Neural cell (in vitro differentiated cells): ENCODE measurements around the gene DNAJB2. TPM values are rescaled to one million over a fixed set of nuclear protein-coding genes. Genes with fewer than 3 reads are reported as not detected.
"Not testable (repeated sequence)": the region's sequence is repeated elsewhere in the genome, so short reads cannot be mapped to it uniquely, and the experiment has no call there.

Experiments
- H2AFZ ChIP-seq: fragments of 200-600, 300-800 bp; sonication (generic), shearing (Covaris generic); 2 replicates; pipeline ENCODE4 v1.6.0; 2014; ENCODE audit warnings: low read depth, mild to moderate bottlenecking, antibody characterized with exemption, low read length, moderate library complexity
- H3F3A ChIP-seq: fragments of 200-600 bp; shearing (Covaris generic); 2 replicates; pipeline ENCODE4 v1.6.1; 2016; ENCODE audit warnings: mild to moderate bottlenecking, moderate library complexity, mixed read lengths, antibody characterized with exemption, low read length; ENCODE audit not compliant: insufficient read depth, poor library complexity, severe bottlenecking
- H3K27ac ChIP-seq: fragments of 200-600, 300-800 bp; sonication (generic), shearing (Covaris generic); 2 replicates; pipeline ENCODE4 v1.5.1; 2014; ENCODE audit warnings: mild to moderate bottlenecking, low read length, moderate library complexity
- H3K27me3 ChIP-seq: fragments of 300-800, 200-600 bp; sonication (generic), shearing (Covaris generic); 2 replicates; pipeline ENCODE4 v1.6.0; 2014; ENCODE audit warnings: mild to moderate bottlenecking, low read depth, low read length, moderate library complexity; ENCODE audit not compliant: insufficient read depth
- H3K36me3 ChIP-seq: fragments of 300-800, 200-600 bp; sonication (generic), shearing (Covaris generic); 2 replicates; pipeline ENCODE4 v1.5.1; 2014; ENCODE audit warnings: mild to moderate bottlenecking, antibody characterized with exemption, low read length, moderate library complexity; ENCODE audit not compliant: insufficient read depth
- H3K4me2 ChIP-seq: fragments of 300-800, 200-600 bp; sonication (generic), shearing (Covaris generic); 2 replicates; pipeline ENCODE4 v1.6.0; 2014; ENCODE audit warnings: mild to moderate bottlenecking, low read length
- H3K4me3 ChIP-seq: fragments of 300-800, 200-600 bp; sonication (generic), shearing (Covaris generic); 2 replicates; pipeline ENCODE4 v1.5.1; 2014; ENCODE audit warnings: mild to moderate bottlenecking, low read length, moderate library complexity
- H3K79me2 ChIP-seq: fragments of 200-600 bp; shearing (Covaris generic); replicated peaks from 2 replicates; pipeline ENCODE4 v1.6.0; 2014; ENCODE audit warnings: mild to moderate bottlenecking, low read length, moderate library complexity; ENCODE audit not compliant: insufficient read depth
- H3K9ac ChIP-seq: fragments of 300-800, 200-600 bp; sonication (generic), shearing (Covaris generic); 2 replicates; pipeline ENCODE4 v1.6.1; 2016; ENCODE audit warnings: mild to moderate bottlenecking, low read length, mixed read lengths
- H3K9me2 ChIP-seq: fragments of 200-600 bp; shearing (Covaris generic); 2 replicates; pipeline ENCODE4 v1.6.1; 2016; ENCODE audit warnings: mild to moderate bottlenecking, low read length, mixed read lengths; ENCODE audit not compliant: insufficient read depth
- H3K9me3 ChIP-seq: fragments of 200-600, 300-800 bp; sonication (generic), shearing (Covaris generic); 2 replicates; pipeline ENCODE4 v1.6.1; 2016; ENCODE audit warnings: mild to moderate bottlenecking, mixed run types, low read length, moderate library complexity, mixed read lengths
- H4K20me1 ChIP-seq: fragments of 200-600 bp; shearing (Covaris generic); 2 replicates; pipeline ENCODE4 v1.6.1; 2016; ENCODE audit warnings: mild to moderate bottlenecking, mixed run types; ENCODE audit not compliant: insufficient read depth
- EP300 ChIP-seq: fragments of 450-650 bp; conservative IDR thresholded peaks from 2 replicates; pipeline ENCODE4 v1.6.1; 2014; ENCODE audit warnings: antibody characterized with exemption, mild to moderate bottlenecking, moderate library complexity; ENCODE audit not compliant: poor library complexity, severe bottlenecking
- EZH2 ChIP-seq: fragments of 200-600, 300-800 bp; shearing (Covaris generic), sonication (generic); IDR thresholded peaks from 2 replicates; pipeline ENCODE4 v1.6.1; 2014; ENCODE audit warnings: antibody characterized with exemption, low read length, borderline replicate concordance, mild to moderate bottlenecking; ENCODE audit not compliant: insufficient read depth, poor library complexity, severe bottlenecking
- MXI1 ChIP-seq: fragments of 450-650 bp; conservative IDR thresholded peaks from 2 replicates; pipeline ENCODE4 v1.6.1; 2014; ENCODE audit warnings: antibody characterized with exemption, mild to moderate bottlenecking; ENCODE audit not compliant: poor library complexity, severe bottlenecking
- POLR2AphosphoS5 ChIP-seq: IDR thresholded peaks from 2 replicates; pipeline ENCODE4 v1.6.1; 2012
- RAD21 ChIP-seq: fragments of 450-650 bp; conservative IDR thresholded peaks from 2 replicates; pipeline ENCODE4 v1.6.1; 2014; ENCODE audit warnings: antibody characterized with exemption, mild to moderate bottlenecking, moderate library complexity
- SMC3 ChIP-seq: fragments of 450-650 bp; conservative IDR thresholded peaks from 2 replicates; pipeline ENCODE4 v1.6.1; 2014; ENCODE audit warnings: antibody characterized with exemption, mild to moderate bottlenecking, moderate library complexity; ENCODE audit not compliant: poor library complexity
- TAF1 ChIP-seq: IDR thresholded peaks from 2 replicates; pipeline ENCODE4 v1.6.1; 2012; ENCODE audit warnings: low read depth
- polyA plus RNA-seq: library from polyadenylated mRNA; depleted of rRNA; stranded (reverse); fragments of >200 nt; gene quantifications from 2 replicates; pipeline ENCODE4 v1.2.3, GENCODE V29; 2014
- TF ChIP-seq, protein P1 (sequence below): IDR thresholded peaks from 2 replicates; pipeline ENCODE4 v1.6.1; 2012; ENCODE audit warnings: borderline replicate concordance
- TF ChIP-seq, protein P2 (sequence below): fragments of 450-650 bp; IDR thresholded peaks from 2 replicates; pipeline ENCODE4 v1.5.1; 2014; ENCODE audit warnings: antibody characterized with exemption, mild to moderate bottlenecking, moderate library complexity; ENCODE audit not compliant: poor library complexity, severe bottlenecking

The DNAJB2 gene
- polyA plus RNA-seq, 1 donor from 2014 or later: 145 TPM

DNA sequence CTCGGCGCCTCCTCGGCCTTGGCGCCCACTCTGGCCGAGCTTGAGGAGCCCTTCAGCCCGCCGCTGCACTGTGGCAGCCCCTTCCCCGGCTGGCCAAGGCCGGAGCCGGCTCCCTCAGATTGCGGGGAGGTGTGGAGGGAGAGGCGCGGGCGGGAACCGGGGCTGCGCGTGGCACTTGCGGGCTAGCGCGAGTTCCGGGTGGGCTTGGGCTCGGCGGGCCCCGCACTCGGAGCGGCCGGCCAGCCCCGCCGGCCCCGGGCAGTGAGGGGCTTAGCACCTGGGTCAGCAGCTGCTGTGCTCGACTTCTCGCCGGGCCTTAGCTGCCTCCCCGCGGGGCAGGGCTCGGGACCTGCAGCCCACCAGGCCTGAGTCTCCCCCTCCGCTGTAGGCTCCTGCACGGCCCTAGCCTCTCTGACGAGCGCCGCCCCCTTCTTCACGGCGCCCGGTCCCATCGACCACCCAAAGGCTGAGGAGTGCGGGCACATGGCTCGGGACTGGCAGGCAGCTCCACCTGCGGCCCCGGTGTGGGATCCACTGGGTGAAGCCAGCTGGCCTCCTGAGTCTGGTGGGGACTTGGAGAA, 33.6 kb downstream of the DNAJB2 start:
- not testable (repeated sequence) for H3K4me3 ChIP-seq, H3K9me2 ChIP-seq, H2AFZ ChIP-seq, H3K9me3 ChIP-seq, H3K27me3 ChIP-seq, H4K20me1 ChIP-seq, H3K79me2 ChIP-seq, H3K9ac ChIP-seq, H3K27ac ChIP-seq, H3F3A ChIP-seq, H3K4me2 ChIP-seq, H3K36me3 ChIP-seq

DNA sequence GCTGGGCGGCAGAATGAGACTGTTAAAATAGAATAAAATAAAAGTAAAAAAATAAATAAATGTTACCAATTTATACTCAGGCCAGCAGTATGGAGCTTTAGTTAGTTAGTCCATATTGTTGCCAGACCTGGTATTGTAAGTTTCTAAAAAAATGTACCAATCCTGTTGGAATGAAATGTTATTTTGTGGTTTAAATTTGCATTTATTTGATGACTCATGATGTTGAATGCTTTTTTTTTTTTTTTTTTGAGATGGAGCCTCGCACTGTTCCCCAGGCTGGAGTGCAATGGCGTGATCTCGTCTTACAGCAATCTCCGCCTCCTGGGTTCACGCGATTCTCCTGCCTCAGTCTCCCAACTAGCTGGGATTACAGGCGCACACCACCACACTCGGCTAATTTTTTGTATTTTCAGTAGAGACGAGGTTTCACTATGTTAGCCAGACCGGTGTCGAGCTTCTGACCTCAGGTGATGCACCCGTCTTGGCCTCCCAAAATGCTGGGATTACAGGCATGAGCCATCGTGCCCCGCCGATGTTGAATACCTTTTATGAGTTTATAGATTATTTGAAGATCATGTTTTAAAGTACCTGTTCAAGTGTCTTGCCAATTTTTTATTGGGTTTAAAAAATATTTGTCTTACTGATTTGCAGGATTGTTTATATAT, 35.8 kb downstream of the DNAJB2 start:
- no peaks in the 10 kb centered on the region for H3K9me3 ChIP-seq

More for the DNA sequence above, 35.8 kb downstream of the DNAJB2 start:
- Histone ChIP-seq H3K27me3 (peaks cover 6% of the 10 kb centered on the region), H3K4me2 (no peak overlapping the region), H4K20me1 (no peaks in the 10 kb centered on the region), H3K9me2 (no peaks in the 10 kb centered on the region), H3F3A (no peaks in the 10 kb centered on the region), H3K9ac (no peak overlapping the region), H3K27ac (no peak overlapping the region), H3K4me3 (no peak overlapping the region), H3K36me3 (no peaks in the 10 kb centered on the region), H2AFZ (no peak overlapping the region), H3K79me2 (no peaks in the 10 kb centered on the region)
- TF ChIP-seq, protein P1, sequence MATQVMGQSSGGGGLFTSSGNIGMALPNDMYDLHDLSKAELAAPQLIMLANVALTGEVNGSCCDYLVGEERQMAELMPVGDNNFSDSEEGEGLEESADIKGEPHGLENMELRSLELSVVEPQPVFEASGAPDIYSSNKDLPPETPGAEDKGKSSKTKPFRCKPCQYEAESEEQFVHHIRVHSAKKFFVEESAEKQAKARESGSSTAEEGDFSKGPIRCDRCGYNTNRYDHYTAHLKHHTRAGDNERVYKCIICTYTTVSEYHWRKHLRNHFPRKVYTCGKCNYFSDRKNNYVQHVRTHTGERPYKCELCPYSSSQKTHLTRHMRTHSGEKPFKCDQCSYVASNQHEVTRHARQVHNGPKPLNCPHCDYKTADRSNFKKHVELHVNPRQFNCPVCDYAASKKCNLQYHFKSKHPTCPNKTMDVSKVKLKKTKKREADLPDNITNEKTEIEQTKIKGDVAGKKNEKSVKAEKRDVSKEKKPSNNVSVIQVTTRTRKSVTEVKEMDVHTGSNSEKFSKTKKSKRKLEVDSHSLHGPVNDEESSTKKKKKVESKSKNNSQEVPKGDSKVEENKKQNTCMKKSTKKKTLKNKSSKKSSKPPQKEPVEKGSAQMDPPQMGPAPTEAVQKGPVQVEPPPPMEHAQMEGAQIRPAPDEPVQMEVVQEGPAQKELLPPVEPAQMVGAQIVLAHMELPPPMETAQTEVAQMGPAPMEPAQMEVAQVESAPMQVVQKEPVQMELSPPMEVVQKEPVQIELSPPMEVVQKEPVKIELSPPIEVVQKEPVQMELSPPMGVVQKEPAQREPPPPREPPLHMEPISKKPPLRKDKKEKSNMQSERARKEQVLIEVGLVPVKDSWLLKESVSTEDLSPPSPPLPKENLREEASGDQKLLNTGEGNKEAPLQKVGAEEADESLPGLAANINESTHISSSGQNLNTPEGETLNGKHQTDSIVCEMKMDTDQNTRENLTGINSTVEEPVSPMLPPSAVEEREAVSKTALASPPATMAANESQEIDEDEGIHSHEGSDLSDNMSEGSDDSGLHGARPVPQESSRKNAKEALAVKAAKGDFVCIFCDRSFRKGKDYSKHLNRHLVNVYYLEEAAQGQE: no peak
- TF ChIP-seq RAD21 (no peak), EP300 (no peak), POLR2AphosphoS5 (no peak), EZH2 (no peak), TAF1 (no peak), MXI1 (no peak), SMC3 (no peak)
- TF ChIP-seq, protein P2, sequence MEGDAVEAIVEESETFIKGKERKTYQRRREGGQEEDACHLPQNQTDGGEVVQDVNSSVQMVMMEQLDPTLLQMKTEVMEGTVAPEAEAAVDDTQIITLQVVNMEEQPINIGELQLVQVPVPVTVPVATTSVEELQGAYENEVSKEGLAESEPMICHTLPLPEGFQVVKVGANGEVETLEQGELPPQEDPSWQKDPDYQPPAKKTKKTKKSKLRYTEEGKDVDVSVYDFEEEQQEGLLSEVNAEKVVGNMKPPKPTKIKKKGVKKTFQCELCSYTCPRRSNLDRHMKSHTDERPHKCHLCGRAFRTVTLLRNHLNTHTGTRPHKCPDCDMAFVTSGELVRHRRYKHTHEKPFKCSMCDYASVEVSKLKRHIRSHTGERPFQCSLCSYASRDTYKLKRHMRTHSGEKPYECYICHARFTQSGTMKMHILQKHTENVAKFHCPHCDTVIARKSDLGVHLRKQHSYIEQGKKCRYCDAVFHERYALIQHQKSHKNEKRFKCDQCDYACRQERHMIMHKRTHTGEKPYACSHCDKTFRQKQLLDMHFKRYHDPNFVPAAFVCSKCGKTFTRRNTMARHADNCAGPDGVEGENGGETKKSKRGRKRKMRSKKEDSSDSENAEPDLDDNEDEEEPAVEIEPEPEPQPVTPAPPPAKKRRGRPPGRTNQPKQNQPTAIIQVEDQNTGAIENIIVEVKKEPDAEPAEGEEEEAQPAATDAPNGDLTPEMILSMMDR: no peak
